Neuronal stem cell (in vitro differentiated cells): ENCODE data around the gene TSR3.
A peak's percentile ranks its signal among the peaks of the same experiment; 100 is the strongest.

Experiments used
- DNase-seq: peaks from one replicate; pipeline ENCODE4 v3.0.0-alpha.2; 2013; ENCODE audit warnings: low spot score
- H2AFZ ChIP-seq: one replicate; pipeline ENCODE4 v1.6.1; 2013; ENCODE audit warnings: mild to moderate bottlenecking, low read length, inconsistent platforms
- H2AK5ac ChIP-seq: 2 replicates; pipeline ENCODE4 v1.6.1; 2013; ENCODE audit warnings: low read depth, mild to moderate bottlenecking, inconsistent platforms, low read length, moderate library complexity, mixed read lengths
- H2BK120ac ChIP-seq: 2 replicates; pipeline ENCODE4 v1.6.1; 2013; ENCODE audit warnings: low read depth, mild to moderate bottlenecking, inconsistent platforms, low read length, moderate library complexity, mixed read lengths
- H2BK12ac ChIP-seq: one replicate; pipeline ENCODE4 v1.6.1; 2013; ENCODE audit warnings: low read length, inconsistent platforms
- H2BK15ac ChIP-seq: 2 replicates; pipeline ENCODE4 v1.6.1; 2013; ENCODE audit warnings: mild to moderate bottlenecking, low read length, inconsistent platforms, mixed read lengths
- H2BK5ac ChIP-seq: one replicate; pipeline ENCODE4 v1.6.1; 2013; ENCODE audit warnings: inconsistent platforms, mild to moderate bottlenecking, low read length, moderate library complexity
- H3K14ac ChIP-seq: one replicate; pipeline ENCODE4 v1.6.1; 2013; ENCODE audit warnings: low read length, inconsistent platforms
- H3K18ac ChIP-seq: 2 replicates; pipeline ENCODE4 v1.6.1; 2013; ENCODE audit warnings: low read length, inconsistent platforms
- H3K23ac ChIP-seq: 2 replicates; pipeline ENCODE4 v1.6.1; 2013; ENCODE audit warnings: low read depth, mild to moderate bottlenecking, mixed read lengths, low read length, inconsistent platforms; ENCODE audit not compliant: poor library complexity
- H3K27ac ChIP-seq: replicated peaks from 3 replicates; pipeline ENCODE4 v1.5.1; 2013; ENCODE audit warnings: low read length, inconsistent platforms
- H3K27me3 ChIP-seq, 3 experiments: 2 replicates each; pipeline ENCODE4 v1.6.1; 2013; ENCODE audit warnings: low read length in 3 of 3, mild to moderate bottlenecking in 2 of 3, inconsistent platforms in 1 of 3, low read depth in 1 of 3, mixed read lengths in 1 of 3, moderate library complexity in 1 of 3; ENCODE audit not compliant: control insufficient read depth in 3 of 3, insufficient read depth in 3 of 3
- H3K36me3 ChIP-seq, 2 donors: replicated peaks in 1 of 2; 2 replicates each; pipeline ENCODE4 v1.6.1; 2013; ENCODE audit warnings: low read length in 2 of 2; ENCODE audit not compliant: control insufficient read depth in 2 of 2, insufficient read depth in 2 of 2
- H3K4ac ChIP-seq: 2 replicates; pipeline ENCODE4 v1.6.1; 2013; ENCODE audit warnings: inconsistent platforms, mild to moderate bottlenecking, low read length, moderate library complexity
- H3K4me1 ChIP-seq, 2 donors: 1 replicate in 1 of 2; 2 replicates in 1 of 2; pipeline ENCODE4 v1.6.1; 2013; ENCODE audit warnings: low read length in 2 of 2, low read depth in 1 of 2; ENCODE audit not compliant: control insufficient read depth in 2 of 2, insufficient read depth in 1 of 2
- H3K4me2 ChIP-seq: one replicate; pipeline ENCODE4 v1.6.1; 2013; ENCODE audit warnings: mild to moderate bottlenecking, low read length, inconsistent platforms; ENCODE audit not compliant: insufficient read depth, poor library complexity, severe bottlenecking
- H3K4me3 ChIP-seq, 2 donors: 2 replicates each; pipeline ENCODE4 v1.5.1; 2013; ENCODE audit warnings: low read length in 2 of 2, mild to moderate bottlenecking in 2 of 2, inconsistent platforms in 1 of 2, moderate library complexity in 1 of 2
- H3K79me1 ChIP-seq: one replicate; pipeline ENCODE4 v1.6.1; 2013; ENCODE audit warnings: low read depth, mild to moderate bottlenecking, inconsistent platforms, low read length, moderate library complexity
- H3K9ac ChIP-seq: one replicate; pipeline ENCODE4 v1.6.1; 2013; ENCODE audit warnings: mild to moderate bottlenecking, low read depth, low read length, inconsistent platforms; ENCODE audit not compliant: poor library complexity
- H3K9me3 ChIP-seq, 2 donors: replicated peaks in 1 of 2; 2 replicates each; pipeline versions ENCODE3 to v1.6.1; 2013; ENCODE audit warnings: low read length in 2 of 2, mild to moderate bottlenecking in 2 of 2, inconsistent platforms in 1 of 2, low read depth in 1 of 2, mixed read lengths in 1 of 2, moderate library complexity in 1 of 2; ENCODE audit not compliant: control insufficient read depth in 2 of 2, insufficient read depth in 1 of 2
- H4K8ac ChIP-seq: one replicate; pipeline ENCODE4 v1.6.1; 2013; ENCODE audit warnings: low read depth, mild to moderate bottlenecking, inconsistent platforms, low read length, moderate library complexity
- H4K91ac ChIP-seq: one replicate; pipeline ENCODE4 v1.6.1; 2013; ENCODE audit warnings: low read length, low read depth, mild to moderate bottlenecking, inconsistent platforms; ENCODE audit not compliant: poor library complexity
- WGBS, 2 donors: extraction: QIAGEN DNeasy Blood & Tissue Kit; methylation state at CpG; one replicate each; pipeline ENCODE4 v1.1.7; 2013; ENCODE audit warnings: missing lambda C conversion rate in 2 of 2, mixed read lengths in 1 of 2; ENCODE audit not compliant: insufficient read length in 2 of 2, insufficient replicate concordance in 1 of 2; ENCODE audit errors: extremely low coverage in 2 of 2; 5-methylcytosine and 5-hydroxymethylcytosine counted together

Gene TSR3

GRCh38 chr16:1349951-1350350 is 1.7 kb downstream of the TSR3 start:
- DNase-seq: no peak
- no peak overlapping the region for H3K14ac ChIP-seq
- H4K91ac ChIP-seq: no peak overlapping the region
- H3K23ac ChIP-seq: no peak overlapping the region
- H3K4ac ChIP-seq: no peak overlapping the region
- H3K4me1 ChIP-seq: peaks cover 8 to 12% of the 10 kb centered on the region in 2 donors
- H4K8ac ChIP-seq: no peak overlapping the region
- no peak overlapping the region for H3K4me3 ChIP-seq
- no peak overlapping the region for H3K9ac ChIP-seq
- H3K27ac ChIP-seq: no peak overlapping the region
- no peaks in the 10 kb centered on the region for H3K27me3 ChIP-seq
- H3K4me2 ChIP-seq: no peak overlapping the region
- H3K18ac ChIP-seq: no peak overlapping the region
- H3K79me1 ChIP-seq: peaks cover 26% of the 10 kb centered on the region
- H3K36me3 ChIP-seq: peaks cover 16 to 44% of the 10 kb centered on the region in 2 donors
- H2AFZ ChIP-seq: no peak overlapping the region
- H3K9me3 ChIP-seq: no peaks in the 10 kb centered on the region
- no peak overlapping the region for H2BK12ac ChIP-seq
- no CpG with 5 or more reads among the region's 17 CpGs for WGBS, 2 donors
- no peak overlapping the region for H2BK15ac ChIP-seq
- H2BK5ac ChIP-seq: no peak overlapping the region
- H2BK120ac ChIP-seq: no peak overlapping the region
- H2AK5ac ChIP-seq: no peak overlapping the region

- Histone ChIP-seq H2BK120ac (no peak overlapping the region), H2AFZ (no peak overlapping the region), H3K23ac (no peak overlapping the region), H3K79me1 (peaks cover 23% of the 10 kb centered on the region), H2AK5ac (no peak overlapping the region), H4K91ac (no peak overlapping the region), H4K8ac (no peak overlapping the region), H3K4me1 (peaks cover 8 to 12% of the 10 kb centered on the region in 2 donors), H2BK5ac (no peak overlapping the region), H3K4me3 (peak overlapping the region in 1 of 2 donors; percentile 22), H2BK12ac (no peak overlapping the region), H3K27me3 (peaks cover 0 to 2% (median 0%) of the 10 kb centered on the region in 3 experiments), H2BK15ac (no peak overlapping the region), H3K27ac (no peak overlapping the region), H3K4me2 (no peak overlapping the region), H3K9me3 (no peaks in the 10 kb centered on the region), H3K14ac (no peak overlapping the region), H3K36me3 (peaks cover 16 to 49% of the 10 kb centered on the region in 2 donors), H3K9ac (no peak overlapping the region), H3K4ac (no peak overlapping the region), H3K18ac (no peak overlapping the region)
- no peak for DNase-seq
- WGBS, 2 donors: no CpG with 5 or more reads among the region's 16 CpGs
These were observed 2.3 kb downstream of the TSR3 start for GRCh38 chr16:1349351-1349750.

GRCh38 chr16:1348926-1349325 is 2.8 kb downstream of the TSR3 start:
- Histone ChIP-seq H3K79me1 (peaks cover 23% of the 10 kb centered on the region), H2BK120ac (no peak overlapping the region), H2AFZ (no peak overlapping the region), H3K27me3 (peaks cover 0 to 2% (median 0%) of the 10 kb centered on the region in 3 experiments), H2BK12ac (no peak overlapping the region), H3K36me3 (peaks cover 16 to 51% of the 10 kb centered on the region in 2 donors), H3K18ac (no peak overlapping the region), H3K14ac (no peak overlapping the region), H4K8ac (no peak overlapping the region), H3K9ac (no peak overlapping the region), H4K91ac (no peak overlapping the region), H3K9me3 (no peaks in the 10 kb centered on the region), H3K4me3 (peak overlapping the region in 1 of 2 donors; percentile 4), H2BK15ac (no peak overlapping the region), H3K4me1 (peaks cover 8 to 12% of the 10 kb centered on the region in 2 donors), H3K4me2 (no peak overlapping the region), H2BK5ac (no peak overlapping the region), H3K23ac (no peak overlapping the region), H2AK5ac (no peak overlapping the region), H3K4ac (no peak overlapping the region), H3K27ac (no peak overlapping the region)
- no peak for DNase-seq
- no CpG with 5 or more reads among the region's 14 CpGs for WGBS, 2 donors

GRCh38 chr16:1348441-1348840 is 3.2 kb downstream of the TSR3 start:
- no peak overlapping the region for H3K4me2 ChIP-seq
- no peak overlapping the region for H3K27ac ChIP-seq
- no peak overlapping the region for H3K14ac ChIP-seq
- H3K9me3 ChIP-seq: no peaks in the 10 kb centered on the region
- no peak overlapping the region for H3K9ac ChIP-seq
- peaks cover 16 to 51% of the 10 kb centered on the region in 2 donors for H3K36me3 ChIP-seq
- H2BK120ac ChIP-seq: no peak overlapping the region
- H3K4ac ChIP-seq: no peak overlapping the region
- DNase-seq: no peak
- peaks cover 0 to 6% (median 0%) of the 10 kb centered on the region in 3 experiments for H3K27me3 ChIP-seq
- H3K23ac ChIP-seq: no peak overlapping the region
- no peak overlapping the region for H3K4me3 ChIP-seq
- no peak overlapping the region for H3K18ac ChIP-seq
- H2BK15ac ChIP-seq: no peak overlapping the region
- WGBS, 2 donors: no CpG with 5 or more reads among the region's 15 CpGs
- no peak overlapping the region for H4K8ac ChIP-seq
- peaks cover 11 to 12% of the 10 kb centered on the region in 2 donors for H3K4me1 ChIP-seq
- H3K79me1 ChIP-seq: peaks cover 23% of the 10 kb centered on the region
- H2BK12ac ChIP-seq: no peak overlapping the region
- no peak overlapping the region for H4K91ac ChIP-seq
- H2AFZ ChIP-seq: no peak overlapping the region
- no peak overlapping the region for H2AK5ac ChIP-seq
- no peak overlapping the region for H2BK5ac ChIP-seq
